ENCODE data around the gene DYNC1LI1.

Gene DYNC1LI1

DNA sequence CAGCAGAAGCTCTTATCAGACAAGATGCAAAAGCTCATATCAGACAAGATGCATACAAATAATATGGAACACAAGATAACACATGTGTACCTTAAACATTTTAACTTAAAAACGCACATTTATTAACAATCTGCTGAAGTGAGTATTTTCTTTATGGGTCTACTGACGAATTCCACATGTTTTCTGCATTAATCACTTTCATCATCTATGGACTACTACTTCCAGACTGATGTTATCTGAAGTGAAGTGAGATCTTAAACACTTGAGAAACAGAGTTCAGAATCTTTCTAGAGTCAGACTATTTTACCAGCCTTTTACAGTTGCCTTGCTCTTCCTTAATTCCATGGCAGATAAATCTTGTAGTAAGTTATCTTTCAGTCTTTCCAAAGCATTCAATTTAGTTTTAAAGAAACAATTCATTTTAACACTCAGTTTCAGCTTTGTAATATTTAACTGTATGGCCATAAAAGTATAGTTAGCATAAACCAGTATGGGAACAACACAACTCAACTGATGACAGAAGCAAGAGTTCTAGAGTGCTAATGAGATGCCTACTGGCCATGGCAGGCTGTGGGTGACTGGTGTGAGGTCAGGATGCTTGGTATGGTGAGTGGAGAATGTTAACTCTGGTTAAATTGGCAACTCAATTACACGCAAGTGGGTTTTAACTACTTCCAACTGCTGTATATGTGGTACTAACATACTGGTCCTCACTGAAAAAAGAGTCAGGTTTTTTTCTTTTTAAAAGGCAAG lies 77.8 kb downstream of the DYNC1LI1 start:
- DNase-seq (ENCODE audit: low spot score) = no peak

DNA sequence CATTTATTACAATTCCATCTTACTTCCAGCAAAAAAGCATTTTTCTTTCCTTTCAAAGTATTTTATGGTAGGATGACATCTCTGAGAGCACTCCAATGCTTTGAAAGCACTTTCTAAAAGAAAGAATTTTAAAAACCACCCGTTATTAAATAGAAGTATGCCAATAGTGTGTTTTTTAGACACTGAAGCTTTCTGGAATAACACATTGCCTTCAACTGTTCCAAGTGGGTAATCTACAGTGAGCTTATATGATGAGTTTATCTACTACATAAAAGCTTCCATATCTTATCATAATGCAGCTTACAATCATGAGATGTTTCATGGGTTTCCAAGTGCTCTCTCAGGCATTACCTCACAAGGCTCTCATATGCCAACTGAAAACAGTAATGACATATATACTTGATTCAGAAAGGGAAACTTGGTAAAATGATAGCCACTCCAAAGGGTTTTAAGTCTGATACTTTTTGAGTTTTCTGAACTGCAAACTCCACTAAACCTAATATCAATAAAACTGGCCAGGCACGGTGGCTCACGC lies 82.1 kb downstream of the DYNC1LI1 start:
- no peak for DNase-seq (ENCODE audit: low spot score)

DNA sequence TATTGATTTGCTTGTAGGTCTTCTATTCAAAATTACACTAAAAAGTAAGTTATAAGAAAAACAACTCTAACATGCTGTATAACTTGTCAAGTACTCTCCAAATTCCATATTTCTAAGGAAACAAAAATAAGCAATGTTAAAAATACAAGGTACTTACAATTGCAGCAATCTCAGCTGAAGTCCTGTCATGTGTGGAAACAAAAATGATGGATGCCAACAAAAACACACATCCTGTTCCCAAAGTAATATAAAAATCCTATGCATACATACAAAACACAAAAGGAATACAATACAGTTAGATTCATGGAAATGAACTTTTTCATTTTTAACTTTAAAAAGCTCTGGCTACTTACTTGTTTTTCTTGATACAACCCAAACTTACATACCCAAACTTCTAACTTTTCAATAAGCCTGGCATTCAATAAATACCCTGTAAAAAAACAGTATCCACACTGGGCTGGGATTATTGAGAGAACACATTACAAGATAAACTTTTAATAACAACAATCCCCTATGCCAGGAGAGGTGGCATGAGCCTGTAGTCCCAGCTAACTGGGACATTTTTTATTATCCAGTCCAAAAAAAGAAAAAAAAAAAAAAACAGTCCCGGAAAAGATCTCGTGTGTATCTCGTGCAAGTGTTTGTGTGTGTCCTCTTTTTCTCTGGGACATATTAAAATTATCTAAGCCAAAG lies 82.7 kb downstream of the DYNC1LI1 start:
- DNase-seq (ENCODE audit: low spot score) = no peak

DNA sequence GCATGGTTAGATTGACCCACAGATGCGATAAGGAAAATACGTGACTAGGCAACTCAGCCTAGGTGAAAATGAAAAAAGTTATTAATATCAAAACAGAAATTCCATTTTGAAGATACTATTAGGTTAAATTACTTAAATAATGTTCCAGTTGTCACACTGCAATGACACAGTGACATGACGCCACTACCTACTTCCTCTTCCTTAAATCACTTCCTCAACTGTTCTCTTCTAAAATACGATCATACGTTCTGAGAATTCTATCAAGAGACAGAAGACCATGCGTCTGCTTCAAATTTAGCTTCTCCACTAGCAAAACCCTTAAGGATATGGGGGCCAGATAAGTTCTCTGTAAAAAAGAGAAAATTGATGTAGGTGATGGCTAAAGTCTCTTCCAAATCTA lies 86.2 kb downstream of the DYNC1LI1 start:
- DNase-seq (ENCODE audit: low spot score) = peak; percentile 52

- no peak for DNase-seq (ENCODE audit: low spot score)
Observed at GRCh38 chr3:32483772-32484171, 86.9 kb downstream of the DYNC1LI1 start.

- no peak for DNase-seq (ENCODE audit: low spot score)
Observed at GRCh38 chr3:32482693-32483092, 88.0 kb downstream of the DYNC1LI1 start.

GRCh38 chr3:32481791-32482631 lies 88.6 kb downstream of the DYNC1LI1 start:
- DNase-seq (ENCODE audit: low spot score) = no peak

DNA sequence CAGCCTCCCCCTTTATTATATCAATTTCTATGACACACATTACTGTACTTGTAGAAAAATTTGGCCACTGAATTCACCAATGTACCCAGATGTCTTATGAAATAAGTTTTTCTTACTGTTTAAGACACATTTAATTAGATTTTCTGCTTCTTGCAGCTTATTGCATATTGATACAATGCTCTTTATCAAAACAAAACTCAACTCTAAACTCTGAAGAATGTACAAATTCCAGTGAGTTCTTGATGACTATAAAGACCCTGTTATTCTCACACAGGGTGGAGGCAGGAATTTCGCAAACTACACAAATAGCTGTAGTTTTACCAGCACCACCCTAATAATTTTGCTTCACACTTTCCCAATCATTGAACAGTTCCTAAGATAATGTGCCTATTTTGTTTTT lies 90.1 kb downstream of the DYNC1LI1 start:
- no peak for DNase-seq (ENCODE audit: low spot score)
